NCI-H1105 treated with DMSO at 0.1 percent for 48 hours (cell line): Measurements from ENCODE around the gene OBSL1.

ENCODE experiments used
- DNase-seq: peaks from one replicate; lab custom pipeline; 2025; lab: John Stamatoyannopoulos, UW

Gene OBSL1

GRCh38 chr2:219571311-219572236, at the start of gene OBSL1:
Gene OBSL1 (minus strand): TSS chr2:219571539. CDS start chr2:219571232, 307 bp downstream.
- peak; percentile 87 for DNase-seq

- no peak for DNase-seq
Observed at GRCh38 chr2:219620546-219620945, 49.2 kb upstream of the OBSL1 start.

GRCh38 chr2:219619235-219619634, 47.9 kb upstream of the OBSL1 start:
- DNase-seq: no peak

GRCh38 chr2:219618733-219619122, 47.4 kb upstream of the OBSL1 start:
- DNase-seq: no peak

GRCh38 chr2:219616550-219616949, 45.2 kb upstream of the OBSL1 start:
- DNase-seq: no peak

GRCh38 chr2:219615894-219616293, 44.6 kb upstream of the OBSL1 start:
- no peak for DNase-seq

GRCh38 chr2:219615036-219615435, 43.7 kb upstream of the OBSL1 start:
- DNase-seq: no peak

GRCh38 chr2:219614076-219614860, 42.9 kb upstream of the OBSL1 start:
- DNase-seq: no peak

GRCh38 chr2:219613461-219614070, 42.2 kb upstream of the OBSL1 start:
- DNase-seq: no peak

- DNase-seq: no peak
Observed at GRCh38 chr2:219612577-219613286, 41.4 kb upstream of the OBSL1 start.

GRCh38 chr2:219611866-219612576, 40.7 kb upstream of the OBSL1 start:
- DNase-seq: no peak

GRCh38 chr2:219611306-219611705, 40.0 kb upstream of the OBSL1 start:
- no peak for DNase-seq

- DNase-seq: no peak
Observed at GRCh38 chr2:219609149-219609750, 37.9 kb upstream of the OBSL1 start.

- no peak for DNase-seq
Observed at GRCh38 chr2:219608399-219608964, 37.1 kb upstream of the OBSL1 start.

GRCh38 chr2:219607931-219608330, 36.6 kb upstream of the OBSL1 start:
- no peak for DNase-seq

GRCh38 chr2:219605607-219605954, 34.2 kb upstream of the OBSL1 start:
- DNase-seq: no peak

GRCh38 chr2:219603771-219604170, 32.4 kb upstream of the OBSL1 start:
- no peak for DNase-seq

- peak; percentile 54 for DNase-seq
Observed at GRCh38 chr2:219598308-219599078, 27.2 kb upstream of the OBSL1 start.

GRCh38 chr2:219597552-219598307, 26.4 kb upstream of the OBSL1 start, which contains the start of gene STK11IP:
Gene STK11IP (plus strand): TSS chr2:219597857. CDS start chr2:219598120, 263 bp downstream.
- peak; percentile 89 for DNase-seq
